ENCODE measurements around the gene PDIA5.

PDIA5 gene

GRCh38 chr3:123113889-123114450 is 47.1 kb downstream of the PDIA5 start:
- in situ Hi-C loops (cut with MboI; ENCODE audit: low sequenced_read_pairs): no loop called here
- peaks cover 31% of the 10 kb centered on the region for H3K36me3 ChIP-seq (replicated peaks)
- H3K4me1 ChIP-seq: no peaks in the 10 kb centered on the region
- H3K27me3 ChIP-seq (ENCODE audit: low read depth): no peaks in the 10 kb centered on the region
- no peaks in the 10 kb centered on the region for H3K9me3 ChIP-seq
- H3K4me3 ChIP-seq: no peak overlapping the region
- no peak for DNase-seq (ENCODE audit: low spot score in 2 of 2)

GRCh38 chr3:123116116-123116515 is 49.3 kb downstream of the PDIA5 start:
- Histone ChIP-seq H3K4me1 (no peaks in the 10 kb centered on the region), H3K4me3 (no peak overlapping the region), H3K27me3 (ENCODE audit: low read depth) (no peaks in the 10 kb centered on the region), H3K9me3 (no peaks in the 10 kb centered on the region), H3K36me3 (replicated peaks) (peaks cover 32% of the 10 kb centered on the region)
- in situ Hi-C loops (cut with MboI; ENCODE audit: low sequenced_read_pairs): no loop called here
- no peak for DNase-seq (ENCODE audit: low spot score in 2 of 2)

DNA sequence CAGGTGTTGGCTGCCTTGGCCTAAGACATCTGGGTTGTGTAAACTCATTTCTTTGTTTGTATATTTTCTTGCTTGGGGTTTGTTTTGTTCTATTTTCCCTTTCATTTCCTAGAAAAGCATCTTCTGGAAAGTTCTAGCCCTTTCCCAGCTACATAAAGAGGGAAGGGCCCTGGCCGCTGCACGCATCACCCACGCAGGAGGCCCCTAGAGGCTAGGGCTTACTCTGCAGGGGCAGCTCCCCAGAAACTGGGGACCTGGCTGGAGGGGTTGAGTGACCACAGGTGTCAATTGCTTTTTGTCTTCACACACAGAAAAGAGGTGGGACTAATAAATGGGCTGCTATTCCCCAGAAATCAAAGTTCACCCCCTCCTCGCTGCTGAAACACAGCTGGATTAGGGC is 52.6 kb downstream of the PDIA5 start:
- Histone ChIP-seq H3K9me3 (no peaks in the 10 kb centered on the region), H3K27me3 (ENCODE audit: low read depth) (no peaks in the 10 kb centered on the region), H3K36me3 (replicated peaks) (peaks cover 34% of the 10 kb centered on the region), H3K4me1 (no peaks in the 10 kb centered on the region), H3K4me3 (no peak overlapping the region)
- no peak for DNase-seq (ENCODE audit: low spot score in 2 of 2)
- in situ Hi-C loops (cut with MboI; ENCODE audit: low sequenced_read_pairs): no loop called here

DNA sequence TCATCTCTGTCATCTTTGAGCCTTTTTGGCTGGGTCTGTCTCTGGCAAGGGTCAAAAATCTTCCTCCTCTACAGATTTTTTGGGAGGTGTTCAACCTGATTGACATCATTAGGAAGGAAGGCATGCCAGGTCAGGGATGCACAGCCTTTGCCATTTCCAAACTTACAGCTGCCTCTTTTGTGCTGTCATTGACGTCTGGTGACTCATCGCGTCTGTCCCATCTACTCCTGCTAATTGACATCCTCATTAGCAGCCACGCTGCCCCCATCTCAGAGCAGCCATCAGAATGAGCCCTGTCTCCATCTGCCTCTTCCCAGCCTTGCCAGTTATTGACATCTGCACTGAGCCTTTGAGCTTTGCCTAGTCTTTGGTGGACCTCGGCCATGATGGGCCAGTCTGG is 53.0 kb downstream of the PDIA5 start:
- Histone ChIP-seq H3K4me3 (no peak overlapping the region), H3K36me3 (replicated peaks) (peaks cover 37% of the 10 kb centered on the region), H3K4me1 (no peaks in the 10 kb centered on the region), H3K27me3 (ENCODE audit: low read depth) (no peaks in the 10 kb centered on the region), H3K9me3 (no peaks in the 10 kb centered on the region)
- in situ Hi-C loops (cut with MboI; ENCODE audit: low sequenced_read_pairs): no loop called here
- no peak for DNase-seq (ENCODE audit: low spot score in 2 of 2)

DNA sequence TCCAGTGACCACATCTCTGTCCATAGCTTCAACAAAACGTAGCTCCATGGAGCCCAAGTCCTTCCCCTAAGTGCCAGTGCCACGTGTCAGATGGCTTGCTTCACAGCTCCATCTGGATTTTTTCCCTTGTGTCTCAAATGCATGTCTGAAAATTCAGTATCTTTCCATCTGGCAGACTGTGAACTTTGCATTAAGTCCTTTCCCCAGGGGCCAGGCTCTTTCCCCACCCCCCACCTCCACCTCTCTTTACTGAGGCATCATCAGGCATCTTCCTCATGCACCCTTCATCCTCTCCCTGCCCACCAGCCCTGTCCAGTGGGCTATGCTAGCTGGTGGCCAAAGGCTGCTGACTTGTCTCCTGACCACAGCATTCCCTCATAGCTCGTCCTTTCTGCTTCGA is 53.7 kb downstream of the PDIA5 start:
- Histone ChIP-seq H3K4me1 (no peaks in the 10 kb centered on the region), H3K27me3 (ENCODE audit: low read depth) (no peaks in the 10 kb centered on the region), H3K4me3 (no peak overlapping the region), H3K9me3 (no peaks in the 10 kb centered on the region), H3K36me3 (replicated peaks) (peaks cover 41% of the 10 kb centered on the region)
- in situ Hi-C loops (cut with MboI; ENCODE audit: low sequenced_read_pairs): no loop called here
- DNase-seq (ENCODE audit: low spot score in 2 of 2): no peak

DNA sequence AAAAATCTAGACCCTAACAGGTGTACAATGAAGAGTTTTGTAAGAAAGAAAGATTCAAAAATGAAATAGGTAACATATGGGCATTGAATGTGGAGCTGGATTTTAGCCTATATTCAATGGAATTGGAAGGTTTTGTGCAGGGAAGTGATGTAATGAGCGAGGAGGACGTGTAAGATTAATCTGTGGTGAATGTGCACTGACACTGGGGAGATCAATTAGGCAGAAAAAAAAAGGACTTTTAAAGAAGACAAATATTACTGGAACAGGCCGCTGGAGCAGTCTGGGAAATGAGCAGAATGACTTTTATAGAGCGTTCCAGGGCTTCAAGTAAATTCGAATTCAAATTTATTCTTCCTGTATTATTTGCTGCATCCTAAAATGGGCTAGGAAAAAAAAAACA is 55.2 kb downstream of the PDIA5 start:
- Histone ChIP-seq H3K27me3 (ENCODE audit: low read depth) (no peaks in the 10 kb centered on the region), H3K9me3 (no peaks in the 10 kb centered on the region), H3K36me3 (replicated peaks) (peaks cover 41% of the 10 kb centered on the region), H3K4me3 (no peak overlapping the region), H3K4me1 (no peaks in the 10 kb centered on the region)
- in situ Hi-C loops (cut with MboI; ENCODE audit: low sequenced_read_pairs): no loop called here
- no peak for DNase-seq (ENCODE audit: low spot score in 2 of 2)

GRCh38 chr3:123122525-123123315 is 55.9 kb downstream of the PDIA5 start:
- no peak for DNase-seq (ENCODE audit: low spot score in 2 of 2)
- no peaks in the 10 kb centered on the region for H3K27me3 ChIP-seq (ENCODE audit: low read depth)
- in situ Hi-C loops (cut with MboI; ENCODE audit: low sequenced_read_pairs): no loop called here
- H3K36me3 ChIP-seq (replicated peaks): peaks cover 46% of the 10 kb centered on the region
- H3K4me3 ChIP-seq: no peak overlapping the region
- H3K9me3 ChIP-seq: no peaks in the 10 kb centered on the region
- no peaks in the 10 kb centered on the region for H3K4me1 ChIP-seq

DNA sequence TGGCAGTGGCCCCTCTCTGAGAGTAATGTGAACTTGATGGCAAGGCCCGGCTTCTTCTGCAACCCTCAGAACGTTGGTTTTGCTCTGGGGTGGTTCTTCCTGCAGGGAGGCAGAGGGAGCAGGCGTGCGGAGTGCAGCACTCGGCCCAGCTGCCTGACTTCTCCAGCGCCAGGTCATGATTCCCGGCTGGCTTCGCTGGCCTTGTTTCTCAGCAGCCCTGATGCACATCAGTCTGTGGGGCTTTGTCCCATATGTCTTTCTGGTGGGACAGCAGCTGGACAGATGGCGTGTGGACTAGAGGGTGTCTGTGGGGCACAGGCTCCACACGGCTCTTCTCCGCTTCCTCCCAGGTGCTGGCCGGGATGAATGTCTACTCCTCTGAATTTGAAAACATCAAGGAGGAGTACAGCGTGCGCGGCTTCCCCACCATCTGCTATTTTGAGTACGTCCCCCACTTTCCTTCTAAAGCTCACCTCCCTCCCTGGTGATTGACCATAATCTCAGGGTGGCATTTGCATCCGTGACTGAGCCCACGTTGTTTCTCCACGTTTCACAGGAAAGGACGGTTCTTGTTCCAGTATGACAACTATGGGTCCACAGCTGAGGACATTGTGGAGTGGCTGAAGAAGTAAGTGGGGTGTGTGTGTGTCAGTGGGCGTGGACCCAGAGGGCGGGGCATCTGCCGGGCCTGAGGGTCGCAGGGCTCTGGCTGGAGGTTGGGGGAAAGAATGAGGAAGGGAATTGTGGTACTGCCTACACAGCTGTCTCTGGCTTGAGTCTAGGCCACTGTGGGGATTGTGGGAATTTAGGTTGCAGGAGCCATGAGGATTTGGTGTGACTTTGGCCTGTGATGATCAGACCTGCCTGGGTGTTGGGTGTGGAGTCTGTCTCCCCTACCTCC is 57.1 kb downstream of the PDIA5 start:
- DNase-seq (ENCODE audit: low spot score in 2 of 2): no peak
- H3K27me3 ChIP-seq (ENCODE audit: low read depth): no peaks in the 10 kb centered on the region
- no peaks in the 10 kb centered on the region for H3K9me3 ChIP-seq
- no peak overlapping the region for H3K4me3 ChIP-seq
- no peaks in the 10 kb centered on the region for H3K4me1 ChIP-seq
- peaks cover 41% of the 10 kb centered on the region for H3K36me3 ChIP-seq (replicated peaks)
- in situ Hi-C loops (cut with MboI; ENCODE audit: low sequenced_read_pairs): no loop called here

DNA sequence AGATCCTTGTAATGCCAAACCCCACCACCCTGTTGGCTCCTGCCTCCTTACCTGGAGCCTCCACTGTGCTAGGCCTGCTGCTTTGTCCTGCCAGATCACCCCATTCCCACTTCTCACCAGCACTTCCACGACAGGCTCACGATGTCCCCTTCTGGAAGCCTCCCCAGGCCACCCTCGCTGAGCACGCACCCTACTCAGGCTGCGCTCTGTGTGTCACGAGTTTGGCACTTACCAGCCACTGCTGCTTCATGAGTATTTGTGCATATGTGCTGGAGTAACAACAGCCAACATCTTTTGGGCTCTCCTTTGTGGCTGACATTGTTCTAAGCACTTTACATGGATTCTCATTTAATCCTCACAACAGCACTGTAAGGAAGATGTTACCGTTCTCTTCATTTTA is 58.1 kb downstream of the PDIA5 start:
- Histone ChIP-seq H3K4me1 (no peaks in the 10 kb centered on the region), H3K36me3 (replicated peaks) (peaks cover 39% of the 10 kb centered on the region)
- in situ Hi-C loops (cut with MboI; ENCODE audit: low sequenced_read_pairs): no loop called here

GRCh38 chr3:123126031-123126430 is 59.2 kb downstream of the PDIA5 start:
- H3K4me3 ChIP-seq: no peak overlapping the region
- peaks cover 41% of the 10 kb centered on the region for H3K36me3 ChIP-seq (replicated peaks)
- no peak for DNase-seq (ENCODE audit: low spot score in 2 of 2)
- H3K4me1 ChIP-seq: no peaks in the 10 kb centered on the region
- H3K27me3 ChIP-seq (ENCODE audit: low read depth): no peaks in the 10 kb centered on the region
- in situ Hi-C loops (cut with MboI; ENCODE audit: low sequenced_read_pairs): no loop called here
- H3K9me3 ChIP-seq: no peaks in the 10 kb centered on the region

More for the DNA sequence above, 58.1 kb downstream of the PDIA5 start:
- Histone ChIP-seq H3K9me3 (no peaks in the 10 kb centered on the region), H3K27me3 (ENCODE audit: low read depth) (no peaks in the 10 kb centered on the region), H3K4me3 (no peak overlapping the region)
- no peak for DNase-seq (ENCODE audit: low spot score in 2 of 2)

DNA sequence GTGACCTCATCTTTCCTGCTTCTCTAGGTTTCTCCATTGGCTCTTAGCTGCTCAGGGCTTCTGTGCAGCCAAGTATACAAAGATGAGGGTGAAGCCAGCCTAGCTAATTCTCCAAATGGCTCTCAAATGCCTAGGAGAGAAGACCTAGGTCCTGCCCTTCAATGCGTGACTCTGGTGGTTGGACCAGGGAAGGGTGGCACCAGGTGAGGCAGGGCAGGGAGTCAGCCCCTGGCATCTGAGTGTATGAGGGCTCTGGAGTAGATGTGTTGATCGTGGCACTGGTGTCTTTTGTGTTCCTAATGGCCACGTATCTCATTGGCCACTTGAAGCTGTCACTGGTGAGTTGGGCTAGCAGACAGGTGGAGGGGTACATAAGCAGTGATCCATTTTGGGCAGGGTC is 59.8 kb downstream of the PDIA5 start:
- Histone ChIP-seq H3K9me3 (no peaks in the 10 kb centered on the region), H3K36me3 (replicated peaks) (peaks cover 40% of the 10 kb centered on the region)

DNA sequence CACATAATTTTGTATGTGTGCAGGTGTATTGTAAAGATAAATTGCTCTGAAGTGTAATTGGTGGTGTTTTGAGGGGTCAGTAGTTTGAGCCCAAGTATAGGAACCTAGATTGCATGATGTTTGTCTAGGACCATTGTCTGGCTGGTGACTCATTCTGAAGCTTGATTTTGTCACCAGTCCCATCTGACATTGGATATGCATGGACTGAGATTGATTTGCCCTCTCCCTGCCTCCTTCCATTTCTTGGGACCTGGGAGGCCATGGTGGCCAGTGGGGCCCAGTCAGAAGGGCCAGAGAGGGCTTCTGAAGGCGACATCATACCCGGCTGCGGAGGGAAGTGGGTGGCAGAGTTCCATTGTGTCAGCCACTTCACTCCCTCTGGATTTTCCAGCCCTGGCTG is 62.3 kb downstream of the PDIA5 start:
- no peaks in the 10 kb centered on the region for H3K9me3 ChIP-seq
- H3K4me1 ChIP-seq: no peaks in the 10 kb centered on the region
- H3K4me3 ChIP-seq: no peak overlapping the region
- no peaks in the 10 kb centered on the region for H3K27me3 ChIP-seq (ENCODE audit: low read depth)
- no peak for DNase-seq (ENCODE audit: low spot score in 2 of 2)
- peaks cover 43% of the 10 kb centered on the region for H3K36me3 ChIP-seq (replicated peaks)
- in situ Hi-C loops (cut with MboI; ENCODE audit: low sequenced_read_pairs): no loop called here

More for the DNA sequence above, 59.8 kb downstream of the PDIA5 start:
- Histone ChIP-seq H3K4me1 (no peaks in the 10 kb centered on the region), H3K27me3 (ENCODE audit: low read depth) (no peaks in the 10 kb centered on the region), H3K4me3 (no peak overlapping the region)
- DNase-seq (ENCODE audit: low spot score in 2 of 2): no peak
- in situ Hi-C loops (cut with MboI; ENCODE audit: low sequenced_read_pairs): no loop called here

DNA sequence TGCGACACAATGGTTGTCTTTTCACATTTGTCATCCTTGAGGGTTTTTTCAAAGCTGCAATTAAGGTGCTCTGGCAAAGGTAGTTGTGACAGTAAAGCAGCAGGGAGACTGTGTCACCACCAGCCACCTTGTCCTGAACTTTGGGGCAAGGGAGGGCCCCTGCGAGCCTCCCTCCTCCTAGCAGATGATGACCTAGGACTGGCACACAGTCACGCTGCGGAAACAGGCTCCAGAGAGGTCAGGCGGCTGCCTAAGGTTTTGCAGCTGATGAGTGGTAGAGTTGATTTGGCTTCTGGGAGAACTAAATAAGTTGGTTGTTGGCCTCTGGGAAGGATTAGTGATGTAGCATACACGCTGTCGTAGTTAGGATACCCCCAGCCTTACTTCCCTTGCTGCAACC is 62.7 kb downstream of the PDIA5 start:
- no peaks in the 10 kb centered on the region for H3K9me3 ChIP-seq
- in situ Hi-C loops (cut with MboI; ENCODE audit: low sequenced_read_pairs): no loop called here
- no peaks in the 10 kb centered on the region for H3K27me3 ChIP-seq (ENCODE audit: low read depth)
- no peak overlapping the region for H3K4me3 ChIP-seq
- H3K4me1 ChIP-seq: no peaks in the 10 kb centered on the region
- no peak for DNase-seq (ENCODE audit: low spot score in 2 of 2)
- H3K36me3 ChIP-seq (replicated peaks): peaks cover 40% of the 10 kb centered on the region
